ENCODE measurements around the gene OVCH2. TPM values are rescaled to one million over a fixed set of nuclear protein-coding genes. Genes with fewer than 3 reads are reported as not detected.
"Not testable (repeated sequence)": the region's sequence is repeated elsewhere in the genome, so short reads cannot be mapped to it uniquely, and the experiment has no call there.

The OVCH2 gene
- total and polyA plus RNA-seq, 4 donors = not detected

DNA sequence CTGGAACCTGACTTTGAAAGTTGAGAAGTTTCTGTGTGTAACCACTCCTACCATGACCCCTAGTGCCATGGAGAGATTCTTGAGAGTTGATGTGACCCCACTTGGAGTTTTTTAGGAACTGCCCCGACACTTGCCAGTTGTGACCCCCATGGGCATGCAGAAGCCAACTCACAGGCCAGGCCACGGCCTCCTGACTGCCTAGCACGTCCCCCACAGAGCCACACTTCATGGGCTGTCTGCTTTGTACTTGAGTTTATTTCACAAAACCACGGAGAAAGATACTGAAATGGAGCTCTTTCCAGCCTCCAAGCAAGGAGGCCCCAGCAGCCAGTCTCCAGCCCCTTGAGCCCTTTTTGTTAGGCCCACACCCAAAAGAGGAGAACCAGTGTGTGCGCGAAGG lies 41.4 kb downstream of the OVCH2 start:
- no peaks in the 10 kb centered on the region for H3K9me3 ChIP-seq (ENCODE audit: control insufficient read depth in 4 of 4, low read length in 3 of 4)
- no peaks in the 10 kb centered on the region for H3K27me3 ChIP-seq (ENCODE audit: control insufficient read depth in 4 of 4, insufficient read depth in 4 of 4, low read length in 3 of 4)
- no peak for TF ChIP-seq GABPA (IDR thresholded peaks at IDR 0.05 in 1 of 2, conservative IDR thresholded peaks at IDR 0.05 in 1 of 2)
- no peak for TF ChIP-seq JUND (IDR thresholded peaks at IDR 0.05)
- no peak for TF ChIP-seq YY1 (IDR thresholded peaks at IDR 0.05)
- no peak for TF ChIP-seq SP1 (IDR thresholded peaks at IDR 0.05)
- TF ChIP-seq FOXA1 (IDR thresholded peaks at IDR 0.05) = no peak
- TF ChIP-seq, protein P1, sequence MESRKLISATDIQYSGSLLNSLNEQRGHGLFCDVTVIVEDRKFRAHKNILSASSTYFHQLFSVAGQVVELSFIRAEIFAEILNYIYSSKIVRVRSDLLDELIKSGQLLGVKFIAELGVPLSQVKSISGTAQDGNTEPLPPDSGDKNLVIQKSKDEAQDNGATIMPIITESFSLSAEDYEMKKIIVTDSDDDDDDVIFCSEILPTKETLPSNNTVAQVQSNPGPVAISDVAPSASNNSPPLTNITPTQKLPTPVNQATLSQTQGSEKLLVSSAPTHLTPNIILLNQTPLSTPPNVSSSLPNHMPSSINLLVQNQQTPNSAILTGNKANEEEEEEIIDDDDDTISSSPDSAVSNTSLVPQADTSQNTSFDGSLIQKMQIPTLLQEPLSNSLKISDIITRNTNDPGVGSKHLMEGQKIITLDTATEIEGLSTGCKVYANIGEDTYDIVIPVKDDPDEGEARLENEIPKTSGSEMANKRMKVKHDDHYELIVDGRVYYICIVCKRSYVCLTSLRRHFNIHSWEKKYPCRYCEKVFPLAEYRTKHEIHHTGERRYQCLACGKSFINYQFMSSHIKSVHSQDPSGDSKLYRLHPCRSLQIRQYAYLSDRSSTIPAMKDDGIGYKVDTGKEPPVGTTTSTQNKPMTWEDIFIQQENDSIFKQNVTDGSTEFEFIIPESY (IDR thresholded peaks at IDR 0.05) = no peak
- no peak for TF ChIP-seq TAF1 (conservative IDR thresholded peaks at IDR 0.05)
- TF ChIP-seq, protein P2, sequence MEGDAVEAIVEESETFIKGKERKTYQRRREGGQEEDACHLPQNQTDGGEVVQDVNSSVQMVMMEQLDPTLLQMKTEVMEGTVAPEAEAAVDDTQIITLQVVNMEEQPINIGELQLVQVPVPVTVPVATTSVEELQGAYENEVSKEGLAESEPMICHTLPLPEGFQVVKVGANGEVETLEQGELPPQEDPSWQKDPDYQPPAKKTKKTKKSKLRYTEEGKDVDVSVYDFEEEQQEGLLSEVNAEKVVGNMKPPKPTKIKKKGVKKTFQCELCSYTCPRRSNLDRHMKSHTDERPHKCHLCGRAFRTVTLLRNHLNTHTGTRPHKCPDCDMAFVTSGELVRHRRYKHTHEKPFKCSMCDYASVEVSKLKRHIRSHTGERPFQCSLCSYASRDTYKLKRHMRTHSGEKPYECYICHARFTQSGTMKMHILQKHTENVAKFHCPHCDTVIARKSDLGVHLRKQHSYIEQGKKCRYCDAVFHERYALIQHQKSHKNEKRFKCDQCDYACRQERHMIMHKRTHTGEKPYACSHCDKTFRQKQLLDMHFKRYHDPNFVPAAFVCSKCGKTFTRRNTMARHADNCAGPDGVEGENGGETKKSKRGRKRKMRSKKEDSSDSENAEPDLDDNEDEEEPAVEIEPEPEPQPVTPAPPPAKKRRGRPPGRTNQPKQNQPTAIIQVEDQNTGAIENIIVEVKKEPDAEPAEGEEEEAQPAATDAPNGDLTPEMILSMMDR (IDR thresholded peaks at IDR 0.05; ENCODE audit: low read depth, low read length, missing input control) = no peak
- TF ChIP-seq, protein P3, sequence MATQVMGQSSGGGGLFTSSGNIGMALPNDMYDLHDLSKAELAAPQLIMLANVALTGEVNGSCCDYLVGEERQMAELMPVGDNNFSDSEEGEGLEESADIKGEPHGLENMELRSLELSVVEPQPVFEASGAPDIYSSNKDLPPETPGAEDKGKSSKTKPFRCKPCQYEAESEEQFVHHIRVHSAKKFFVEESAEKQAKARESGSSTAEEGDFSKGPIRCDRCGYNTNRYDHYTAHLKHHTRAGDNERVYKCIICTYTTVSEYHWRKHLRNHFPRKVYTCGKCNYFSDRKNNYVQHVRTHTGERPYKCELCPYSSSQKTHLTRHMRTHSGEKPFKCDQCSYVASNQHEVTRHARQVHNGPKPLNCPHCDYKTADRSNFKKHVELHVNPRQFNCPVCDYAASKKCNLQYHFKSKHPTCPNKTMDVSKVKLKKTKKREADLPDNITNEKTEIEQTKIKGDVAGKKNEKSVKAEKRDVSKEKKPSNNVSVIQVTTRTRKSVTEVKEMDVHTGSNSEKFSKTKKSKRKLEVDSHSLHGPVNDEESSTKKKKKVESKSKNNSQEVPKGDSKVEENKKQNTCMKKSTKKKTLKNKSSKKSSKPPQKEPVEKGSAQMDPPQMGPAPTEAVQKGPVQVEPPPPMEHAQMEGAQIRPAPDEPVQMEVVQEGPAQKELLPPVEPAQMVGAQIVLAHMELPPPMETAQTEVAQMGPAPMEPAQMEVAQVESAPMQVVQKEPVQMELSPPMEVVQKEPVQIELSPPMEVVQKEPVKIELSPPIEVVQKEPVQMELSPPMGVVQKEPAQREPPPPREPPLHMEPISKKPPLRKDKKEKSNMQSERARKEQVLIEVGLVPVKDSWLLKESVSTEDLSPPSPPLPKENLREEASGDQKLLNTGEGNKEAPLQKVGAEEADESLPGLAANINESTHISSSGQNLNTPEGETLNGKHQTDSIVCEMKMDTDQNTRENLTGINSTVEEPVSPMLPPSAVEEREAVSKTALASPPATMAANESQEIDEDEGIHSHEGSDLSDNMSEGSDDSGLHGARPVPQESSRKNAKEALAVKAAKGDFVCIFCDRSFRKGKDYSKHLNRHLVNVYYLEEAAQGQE (IDR thresholded peaks at IDR 0.05) = no peak
- no peak for TF ChIP-seq RAD21 (IDR thresholded peaks at IDR 0.05)
- no peak for TF ChIP-seq RXRA (IDR thresholded peaks at IDR 0.05)
- no peak for TF ChIP-seq HNF4G (IDR thresholded peaks at IDR 0.05)
- peaks cover 0 to 4% (median 0%) of the 10 kb centered on the region in 4 donors for H3K4me1 ChIP-seq (ENCODE audit: control insufficient read depth in 4 of 4, insufficient read depth in 4 of 4, low read length in 3 of 4)
- H3K27ac ChIP-seq (ENCODE audit: low read depth in 1 of 2, low read length in 2 of 2) = no peak overlapping the region
- no peak overlapping the region for H3K9ac ChIP-seq (ENCODE audit: low read depth in 1 of 2, low read length in 2 of 2)
- no peak overlapping the region for H3K4me3 ChIP-seq (ENCODE audit: low read depth in 1 of 3, low read length in 3 of 3)
- no peak for DNase-seq (ENCODE audit: low spot score)
- 78% methylated on average over 6 of the region's 6 CpGs for WGBS
- peaks cover 0 to 8% (median 2%) of the 10 kb centered on the region in 4 donors for H3K36me3 ChIP-seq (ENCODE audit: control insufficient read depth in 4 of 4, insufficient read depth in 3 of 4, low read depth in 1 of 4, low read length in 3 of 4)

DNA sequence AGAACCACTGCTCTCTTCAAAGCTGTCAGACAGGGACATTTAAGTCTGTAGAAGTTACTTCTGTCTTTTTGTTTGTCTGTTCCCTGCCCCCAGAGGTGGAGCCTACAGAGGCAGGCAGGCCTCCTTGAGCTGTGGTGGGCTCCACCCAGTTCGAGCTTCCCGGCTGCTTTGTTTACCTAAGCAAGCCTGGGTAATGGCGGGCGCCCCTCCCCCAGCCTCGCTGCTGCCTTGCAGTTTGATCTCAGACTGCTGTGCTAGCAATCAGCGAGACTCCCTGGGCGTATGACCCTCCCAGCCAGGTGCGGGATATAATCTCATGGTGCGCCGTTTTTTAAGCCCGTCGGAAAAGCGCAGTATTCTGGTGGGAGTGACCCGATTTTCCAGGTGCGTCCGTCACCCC lies 42.7 kb downstream of the OVCH2 start:
- DNase-seq (ENCODE audit: low spot score); H3K36me3 ChIP-seq (ENCODE audit: control insufficient read depth in 4 of 4, insufficient read depth in 3 of 4, low read depth in 1 of 4, low read length in 3 of 4); H3K9me3 ChIP-seq (ENCODE audit: control insufficient read depth in 4 of 4, low read length in 3 of 4); H3K4me1 ChIP-seq (ENCODE audit: control insufficient read depth in 4 of 4, insufficient read depth in 4 of 4, low read length in 3 of 4); H3K4me3 ChIP-seq (ENCODE audit: low read depth in 1 of 3, low read length in 3 of 3); H3K9ac ChIP-seq (ENCODE audit: low read depth in 1 of 2, low read length in 2 of 2); H3K27ac ChIP-seq (ENCODE audit: low read depth in 1 of 2, low read length in 2 of 2); H3K27me3 ChIP-seq (ENCODE audit: control insufficient read depth in 4 of 4, insufficient read depth in 4 of 4, low read length in 3 of 4): not testable (repeated sequence)
- WGBS = 67% methylated on average over 8 of the region's 16 CpGs
